GM10248 (cell line): ENCODE measurements around the gene MFSD2A.
"Not testable (repeated sequence)": the region's sequence is repeated elsewhere in the genome, so short reads cannot be mapped to it uniquely, and the experiment has no call there.

Source experiments
- CTCF ChIA-PET: fragments of 300-600 bp; sonication (Branson Sonifier 250); formaldehyde crosslinking; extraction: SDS; loops from one replicate; lab custom pipeline; 2021; ENCODE audit warnings: antibody characterized with exemption; lab: Yijun Ruan, JAX
- POLR2A ChIA-PET: fragments of 350-650 bp; sonication (Branson Sonifier 250); formaldehyde crosslinking; extraction: SDS; loops from one replicate; lab custom pipeline; 2020; ENCODE audit warnings: antibody characterized with exemption; lab: Yijun Ruan, JAX
- DNase-seq: peaks from one replicate; pipeline ENCODE4 v3.0.0; 2012; ENCODE audit errors: extremely low spot score
- TF ChIP-seq, protein P1 (sequence below): IDR thresholded peaks from 2 replicates; pipeline ENCODE4 v1.5.1; 2012; ENCODE audit warnings: mild to moderate bottlenecking, low read depth; ENCODE audit errors: extremely low read depth, missing control alignments, control extremely low read depth

MFSD2A gene

GRCh38 chr1:39980555-39981313 lies 25.8 kb downstream of the MFSD2A start:
- ChIA-PET CTCF (interaction anchor here (1.2 to 2.2 kb wide), 2 partner anchors 7 to 61 kb away, joined by 6 to 13 read pairs; no protein-coding TSS in a partner anchor), POLR2A (no interaction called here)
- TF ChIP-seq, protein P1, sequence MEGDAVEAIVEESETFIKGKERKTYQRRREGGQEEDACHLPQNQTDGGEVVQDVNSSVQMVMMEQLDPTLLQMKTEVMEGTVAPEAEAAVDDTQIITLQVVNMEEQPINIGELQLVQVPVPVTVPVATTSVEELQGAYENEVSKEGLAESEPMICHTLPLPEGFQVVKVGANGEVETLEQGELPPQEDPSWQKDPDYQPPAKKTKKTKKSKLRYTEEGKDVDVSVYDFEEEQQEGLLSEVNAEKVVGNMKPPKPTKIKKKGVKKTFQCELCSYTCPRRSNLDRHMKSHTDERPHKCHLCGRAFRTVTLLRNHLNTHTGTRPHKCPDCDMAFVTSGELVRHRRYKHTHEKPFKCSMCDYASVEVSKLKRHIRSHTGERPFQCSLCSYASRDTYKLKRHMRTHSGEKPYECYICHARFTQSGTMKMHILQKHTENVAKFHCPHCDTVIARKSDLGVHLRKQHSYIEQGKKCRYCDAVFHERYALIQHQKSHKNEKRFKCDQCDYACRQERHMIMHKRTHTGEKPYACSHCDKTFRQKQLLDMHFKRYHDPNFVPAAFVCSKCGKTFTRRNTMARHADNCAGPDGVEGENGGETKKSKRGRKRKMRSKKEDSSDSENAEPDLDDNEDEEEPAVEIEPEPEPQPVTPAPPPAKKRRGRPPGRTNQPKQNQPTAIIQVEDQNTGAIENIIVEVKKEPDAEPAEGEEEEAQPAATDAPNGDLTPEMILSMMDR, result no peak
- DNase-seq, result no peak

DNA sequence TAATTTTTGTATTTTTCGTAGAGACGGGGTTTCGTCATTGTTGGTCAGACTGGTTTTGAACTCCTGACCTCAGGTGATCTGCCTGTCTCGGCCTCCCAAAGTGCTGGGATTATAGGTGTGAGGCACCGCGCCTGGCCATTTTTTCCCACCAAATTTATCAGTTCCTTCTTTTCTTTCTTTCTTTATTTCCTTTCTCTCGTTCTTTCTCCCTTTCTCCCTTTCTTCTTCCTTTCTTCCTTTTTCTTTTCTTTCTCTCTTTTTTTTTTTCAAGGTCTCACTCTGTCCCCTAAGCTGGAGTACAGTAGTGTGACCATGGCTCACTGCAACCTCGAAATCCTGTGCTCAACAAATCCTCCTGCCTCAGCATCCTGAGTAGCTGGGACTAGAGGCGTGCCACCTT lies 26.4 kb downstream of the MFSD2A start:
- ChIA-PET POLR2A (no interaction called here), CTCF (interaction anchor here (1.2 to 2.2 kb wide), 2 partner anchors 8 to 62 kb away, joined by 6 to 13 read pairs; no protein-coding TSS in a partner anchor)
- TF ChIP-seq, protein P1, result no peak
- no peak for DNase-seq

- POLR2A ChIA-PET, result no interaction called here
- TF ChIP-seq, protein P1, result no peak
- DNase-seq, result no peak
- CTCF ChIA-PET, result interaction anchor here (1.2 to 2.2 kb wide), 2 partner anchors 9 to 62 kb away, joined by 6 to 13 read pairs; no protein-coding TSS in a partner anchor
Measured at GRCh38 chr1:39981945-39982344, 27.0 kb downstream of the MFSD2A start.

- DNase-seq, POLR2A ChIA-PET: not testable (repeated sequence)
- CTCF ChIA-PET, result interaction anchor here (1.0 to 2.4 kb wide), 3 partner anchors 12 to 326 kb away, joined by 3 to 12 read pairs (median 4); no protein-coding TSS in a partner anchor
Measured at GRCh38 chr1:39984480-39984879, 29.5 kb downstream of the MFSD2A start.

DNA sequence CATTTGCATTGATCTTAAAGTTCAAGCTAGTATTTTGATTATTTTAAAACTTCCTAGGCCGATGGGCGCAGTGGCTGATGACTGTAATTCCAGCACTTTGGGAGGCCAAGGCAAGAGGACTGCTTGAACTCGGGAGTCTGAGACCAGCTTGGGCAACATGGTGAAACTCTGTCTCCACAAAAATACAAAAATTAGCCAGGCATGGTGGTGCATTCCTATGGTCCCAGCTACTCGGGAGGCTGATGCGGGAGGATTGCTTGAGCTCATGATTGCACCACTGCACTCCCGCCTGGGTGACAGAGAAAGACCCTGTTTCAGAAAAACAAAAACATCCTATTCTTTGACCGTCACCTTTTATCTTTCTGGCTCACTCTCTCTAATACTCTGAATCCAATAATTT lies 30.0 kb downstream of the MFSD2A start:
- TF ChIP-seq, protein P1, result no peak
- ChIA-PET POLR2A (no interaction called here), CTCF (interaction anchor here (0.7 to 2.4 kb wide), 5 partner anchors 9 to 327 kb away, joined by 3 to 12 read pairs (median 3); no protein-coding TSS in a partner anchor)
- no peak for DNase-seq

- POLR2A ChIA-PET, result no interaction called here
- TF ChIP-seq, protein P1, result no peak
- CTCF ChIA-PET, result interaction anchor here (1.4 to 2.0 kb wide), 2 partner anchors 10 to 15 kb away, joined by 4 to 9 read pairs; no protein-coding TSS in a partner anchor
- DNase-seq, result no peak
Measured at GRCh38 chr1:39987869-39988268, 32.9 kb downstream of the MFSD2A start.

- ChIA-PET CTCF (interaction anchor here (1.0 to 2.0 kb wide), 5 partner anchors 11 to 382 kb away, joined by 3 to 9 read pairs (median 4); no protein-coding TSS in a partner anchor), POLR2A (no interaction called here)
- no peak for DNase-seq
- TF ChIP-seq, protein P1, result no peak
Measured at GRCh38 chr1:39988618-39989343, 33.8 kb downstream of the MFSD2A start.
